GM23338 (cell line): ENCODE results near the gene DUSP6. TPM values are rescaled to one million over a fixed set of nuclear protein-coding genes. Genes with fewer than 3 reads are reported as not detected.

Experiments
- ATAC-seq: fragments of 200-7000 bp; cut with Tn5 transposase; 3 replicates; pipeline ENCODE4 v1.9.1; 2020
- DNase-seq: peaks from one replicate; pipeline ENCODE4 v3.0.0-alpha.2; 2015; ENCODE audit warnings: low spot score
- H2AFZ ChIP-seq: fragments of 200-600 bp; sonication (generic); 2 replicates; pipeline ENCODE4 v1.8.0; 2016; ENCODE audit warnings: antibody characterized with exemption, mild to moderate bottlenecking, moderate library complexity
- H3F3A ChIP-seq: fragments of 200-600 bp; sonication (generic); replicated peaks from 2 replicates; pipeline ENCODE4 v1.8.0; 2017; ENCODE audit warnings: antibody characterized with exemption, mixed run types, low read depth
- H3K27ac ChIP-seq: fragments of 200-600 bp; sonication (generic); 2 replicates; pipeline ENCODE4 v1.6.1; 2016; ENCODE audit warnings: low read depth
- H3K27me3 ChIP-seq: fragments of 200-600 bp; sonication (generic); 2 replicates; pipeline ENCODE4 v1.8.0; 2016; ENCODE audit warnings: mild to moderate bottlenecking, mixed run types, moderate library complexity; ENCODE audit not compliant: insufficient read depth
- H3K36me3 ChIP-seq: fragments of 200-600 bp; sonication (generic); 2 replicates; pipeline ENCODE4 v1.8.0; 2016; ENCODE audit warnings: mild to moderate bottlenecking; ENCODE audit not compliant: insufficient read depth
- H3K4me1 ChIP-seq: fragments of 200-600 bp; sonication (generic); 2 replicates; pipeline ENCODE4 v1.8.0; 2016; ENCODE audit warnings: mild to moderate bottlenecking, moderate library complexity; ENCODE audit not compliant: insufficient read depth
- H3K4me2 ChIP-seq: fragments of 200-600 bp; sonication (generic); 2 replicates; pipeline ENCODE4 v1.7.1; 2017; ENCODE audit warnings: mixed run types
- H3K4me3 ChIP-seq: fragments of 200-600 bp; sonication (generic); 2 replicates; pipeline ENCODE4 v1.6.1; 2016; ENCODE audit warnings: mixed run types
- H3K79me2 ChIP-seq: fragments of 200-600 bp; sonication (generic); replicated peaks from 2 replicates; pipeline ENCODE4 v1.8.0; 2017; ENCODE audit warnings: mild to moderate bottlenecking; ENCODE audit not compliant: insufficient read depth
- H3K9me2 ChIP-seq: fragments of 200-600 bp; sonication (generic); 2 replicates; pipeline ENCODE4 v1.8.0; 2017; ENCODE audit not compliant: insufficient read depth
- H4K20me1 ChIP-seq: fragments of 200-600 bp; sonication (generic); replicated peaks from 2 replicates; pipeline ENCODE4 v1.8.0; 2017; ENCODE audit warnings: mild to moderate bottlenecking; ENCODE audit not compliant: insufficient read depth
- H3K27ac Mint-ChIP-seq: 2 replicates; pipeline ENCODE4 v1.8.0; 2020; ENCODE audit warnings: inconsistent platforms, mild to moderate bottlenecking, moderate library complexity, mixed read lengths
- H3K27me3 Mint-ChIP-seq: 3 replicates; pipeline ENCODE4 v1.8.0; 2022; ENCODE audit warnings: low read depth, mild to moderate bottlenecking, moderate library complexity, mixed read lengths, inconsistent platforms; ENCODE audit not compliant: insufficient read depth, poor library complexity
- H3K36me3 Mint-ChIP-seq: 3 replicates; pipeline ENCODE4 v1.8.0; 2021; ENCODE audit warnings: low read depth, mild to moderate bottlenecking, inconsistent platforms, moderate library complexity, mixed read lengths
- H3K4me1 Mint-ChIP-seq: 3 replicates; pipeline ENCODE4 v1.8.0; 2020; ENCODE audit warnings: mild to moderate bottlenecking, inconsistent platforms, mixed read lengths
- H3K4me3 Mint-ChIP-seq: 3 replicates; pipeline ENCODE4 v1.8.0; 2021; ENCODE audit warnings: moderate library complexity, mild to moderate bottlenecking, inconsistent platforms, mixed read lengths
- H3K9me3 Mint-ChIP-seq: 3 replicates; pipeline ENCODE4 v1.8.0; 2020; ENCODE audit warnings: moderate library complexity, mild to moderate bottlenecking, inconsistent platforms, mixed read lengths
- CREB1 ChIP-seq: fragments of 250-450 bp; sonication (Bioruptor Pico); IDR thresholded peaks from 2 replicates; pipeline ENCODE4 v1.5.0; 2020; ENCODE audit warnings: low read depth, mild to moderate bottlenecking, moderate library complexity
- EZH2 ChIP-seq: fragments of 200-600 bp; sonication (generic); IDR thresholded peaks from one replicate; pipeline ENCODE4 v1.8.0; 2017; ENCODE audit warnings: antibody characterized with exemption, mild to moderate bottlenecking, low read depth; ENCODE audit not compliant: unreplicated experiment
- EZH2phosphoT487 ChIP-seq: fragments of 200-600 bp; sonication (generic); IDR thresholded peaks from one replicate; pipeline ENCODE4 v1.8.1; 2018; ENCODE audit warnings: antibody characterized with exemption; ENCODE audit not compliant: unreplicated experiment
- JUNB ChIP-seq: IDR thresholded peaks from one replicate; pipeline ENCODE4 v1.6.1; 2016; ENCODE audit warnings: antibody characterized with exemption; ENCODE audit not compliant: unreplicated experiment
- NANOG ChIP-seq: IDR thresholded peaks from 2 replicates; pipeline ENCODE4 v1.6.1; 2016; ENCODE audit warnings: antibody characterized with exemption, borderline replicate concordance
- POLR2AphosphoS5 ChIP-seq: IDR thresholded peaks from 2 replicates; pipeline ENCODE4 v1.6.1; 2016; ENCODE audit warnings: antibody characterized with exemption, low read depth
- STAT1 ChIP-seq: IDR thresholded peaks from one replicate; pipeline ENCODE4 v1.6.1; 2016; ENCODE audit warnings: antibody characterized with exemption; ENCODE audit not compliant: unreplicated experiment
- ZNF114 ChIP-seq: fragments of 250-450 bp; sonication (Bioruptor Pico); IDR thresholded peaks from 2 replicates; pipeline ENCODE4 v1.5.0; 2020; ENCODE audit warnings: mild to moderate bottlenecking, moderate library complexity
- ZNF331 ChIP-seq: fragments of 250-450 bp; sonication (Bioruptor Pico); IDR thresholded peaks from 2 replicates; pipeline ENCODE4 v1.5.0; 2020; ENCODE audit warnings: low read depth, mild to moderate bottlenecking, moderate library complexity
- polyA plus RNA-seq: library from polyadenylated mRNA; unstranded; fragments of >200 nt; fragmentation: Nextera tagmentation; extraction: Ambion mirVana; gene quantifications from 2 replicates; pipeline ENCODE4 v1.2.1, GENCODE V29; 2016
- total RNA-seq: library from RNA; depleted of rRNA; stranded (reverse); fragments of >200 nt; shearing (Covaris generic); gene quantifications from 2 replicates; pipeline ENCODE4 v1.2.3, GENCODE V29; 2014
- TF ChIP-seq, protein P1 (sequence below): IDR thresholded peaks from 2 replicates; pipeline ENCODE4 v1.6.1; 2016; ENCODE audit warnings: antibody characterized with exemption
- TF ChIP-seq, protein P2 (sequence below): fragments of 250-450 bp; sonication (Bioruptor Pico); IDR thresholded peaks from 2 replicates; pipeline ENCODE4 v1.5.0; 2020; ENCODE audit warnings: mild to moderate bottlenecking, moderate library complexity
- TF ChIP-seq, protein P3 (sequence below): IDR thresholded peaks from one replicate; pipeline ENCODE4 v1.6.1; 2018; ENCODE audit warnings: antibody characterized with exemption; ENCODE audit not compliant: unreplicated experiment
- TF ChIP-seq, protein P4 (sequence below), 2 experiments: fragments of 200-600 bp in 1 of 2; sonication (generic) in 1 of 2; conservative IDR thresholded peaks; 2 replicates each; pipeline versions ENCODE4 v1.5.1 to v1.6.1; 2016 to 2017; ENCODE audit warnings: antibody characterized with exemption in 2 of 2, low read depth in 2 of 2, mild to moderate bottlenecking in 2 of 2, moderate library complexity in 1 of 2

Gene DUSP6
- total and polyA plus RNA-seq, 2 experiments from 2014 or later, result 117 to 191 TPM

DNA sequence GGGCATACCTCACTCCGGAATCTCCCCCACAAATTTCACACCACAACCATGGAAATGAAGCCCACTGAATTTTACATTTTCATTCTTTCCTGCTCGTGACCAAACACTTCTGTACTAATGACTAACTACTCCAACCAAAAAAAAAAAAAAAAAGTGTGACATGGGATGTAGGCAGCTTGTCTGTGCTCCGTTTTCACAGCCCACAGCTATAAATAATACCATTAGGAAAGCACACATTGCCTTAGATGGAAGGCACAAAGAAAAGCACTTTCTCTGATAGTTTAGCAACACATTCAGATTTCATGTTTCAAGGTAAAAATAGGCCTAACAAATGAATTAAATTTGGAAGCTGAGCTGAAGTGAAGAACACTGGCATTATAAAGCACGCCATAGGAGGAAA is 42.5 kb downstream of the DUSP6 start:
- no peak overlapping the region for H3K4me3 Mint-ChIP-seq
- H3K27me3 Mint-ChIP-seq, result peaks cover 3% of the 10 kb centered on the region
- Histone ChIP-seq H3K9me2 (no peaks in the 10 kb centered on the region; the same call in 1 of the 2 replicates), H3K4me1 (peaks cover 9% of the 10 kb centered on the region; the same call in 1 of the 2 replicates), H3F3A (no peaks in the 10 kb centered on the region), H3K27ac (no peak overlapping the region), H3K79me2 (no peaks in the 10 kb centered on the region), H3K4me2 (no peak overlapping the region), H4K20me1 (no peaks in the 10 kb centered on the region), H3K36me3 (no peaks in the 10 kb centered on the region), H3K4me3 (no peak overlapping the region), H2AFZ (no peak overlapping the region), H3K27me3 (no peaks in the 10 kb centered on the region)
- H3K9me3 Mint-ChIP-seq, result no peaks in the 10 kb centered on the region
- no peak for DNase-seq
- ATAC-seq, result no peak
- TF ChIP-seq STAT1 (no peak), POLR2AphosphoS5 (no peak), EZH2 (no peak), EZH2phosphoT487 (no peak), ZNF331 (CRISPR knock-in tag) (no peak), NANOG (no peak), JUNB (no peak), CREB1 (no peak), ZNF114 (CRISPR knock-in tag) (no peak)
- TF ChIP-seq, protein P1, sequence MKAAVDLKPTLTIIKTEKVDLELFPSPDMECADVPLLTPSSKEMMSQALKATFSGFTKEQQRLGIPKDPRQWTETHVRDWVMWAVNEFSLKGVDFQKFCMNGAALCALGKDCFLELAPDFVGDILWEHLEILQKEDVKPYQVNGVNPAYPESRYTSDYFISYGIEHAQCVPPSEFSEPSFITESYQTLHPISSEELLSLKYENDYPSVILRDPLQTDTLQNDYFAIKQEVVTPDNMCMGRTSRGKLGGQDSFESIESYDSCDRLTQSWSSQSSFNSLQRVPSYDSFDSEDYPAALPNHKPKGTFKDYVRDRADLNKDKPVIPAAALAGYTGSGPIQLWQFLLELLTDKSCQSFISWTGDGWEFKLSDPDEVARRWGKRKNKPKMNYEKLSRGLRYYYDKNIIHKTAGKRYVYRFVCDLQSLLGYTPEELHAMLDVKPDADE, result no peak
- TF ChIP-seq, protein P2, sequence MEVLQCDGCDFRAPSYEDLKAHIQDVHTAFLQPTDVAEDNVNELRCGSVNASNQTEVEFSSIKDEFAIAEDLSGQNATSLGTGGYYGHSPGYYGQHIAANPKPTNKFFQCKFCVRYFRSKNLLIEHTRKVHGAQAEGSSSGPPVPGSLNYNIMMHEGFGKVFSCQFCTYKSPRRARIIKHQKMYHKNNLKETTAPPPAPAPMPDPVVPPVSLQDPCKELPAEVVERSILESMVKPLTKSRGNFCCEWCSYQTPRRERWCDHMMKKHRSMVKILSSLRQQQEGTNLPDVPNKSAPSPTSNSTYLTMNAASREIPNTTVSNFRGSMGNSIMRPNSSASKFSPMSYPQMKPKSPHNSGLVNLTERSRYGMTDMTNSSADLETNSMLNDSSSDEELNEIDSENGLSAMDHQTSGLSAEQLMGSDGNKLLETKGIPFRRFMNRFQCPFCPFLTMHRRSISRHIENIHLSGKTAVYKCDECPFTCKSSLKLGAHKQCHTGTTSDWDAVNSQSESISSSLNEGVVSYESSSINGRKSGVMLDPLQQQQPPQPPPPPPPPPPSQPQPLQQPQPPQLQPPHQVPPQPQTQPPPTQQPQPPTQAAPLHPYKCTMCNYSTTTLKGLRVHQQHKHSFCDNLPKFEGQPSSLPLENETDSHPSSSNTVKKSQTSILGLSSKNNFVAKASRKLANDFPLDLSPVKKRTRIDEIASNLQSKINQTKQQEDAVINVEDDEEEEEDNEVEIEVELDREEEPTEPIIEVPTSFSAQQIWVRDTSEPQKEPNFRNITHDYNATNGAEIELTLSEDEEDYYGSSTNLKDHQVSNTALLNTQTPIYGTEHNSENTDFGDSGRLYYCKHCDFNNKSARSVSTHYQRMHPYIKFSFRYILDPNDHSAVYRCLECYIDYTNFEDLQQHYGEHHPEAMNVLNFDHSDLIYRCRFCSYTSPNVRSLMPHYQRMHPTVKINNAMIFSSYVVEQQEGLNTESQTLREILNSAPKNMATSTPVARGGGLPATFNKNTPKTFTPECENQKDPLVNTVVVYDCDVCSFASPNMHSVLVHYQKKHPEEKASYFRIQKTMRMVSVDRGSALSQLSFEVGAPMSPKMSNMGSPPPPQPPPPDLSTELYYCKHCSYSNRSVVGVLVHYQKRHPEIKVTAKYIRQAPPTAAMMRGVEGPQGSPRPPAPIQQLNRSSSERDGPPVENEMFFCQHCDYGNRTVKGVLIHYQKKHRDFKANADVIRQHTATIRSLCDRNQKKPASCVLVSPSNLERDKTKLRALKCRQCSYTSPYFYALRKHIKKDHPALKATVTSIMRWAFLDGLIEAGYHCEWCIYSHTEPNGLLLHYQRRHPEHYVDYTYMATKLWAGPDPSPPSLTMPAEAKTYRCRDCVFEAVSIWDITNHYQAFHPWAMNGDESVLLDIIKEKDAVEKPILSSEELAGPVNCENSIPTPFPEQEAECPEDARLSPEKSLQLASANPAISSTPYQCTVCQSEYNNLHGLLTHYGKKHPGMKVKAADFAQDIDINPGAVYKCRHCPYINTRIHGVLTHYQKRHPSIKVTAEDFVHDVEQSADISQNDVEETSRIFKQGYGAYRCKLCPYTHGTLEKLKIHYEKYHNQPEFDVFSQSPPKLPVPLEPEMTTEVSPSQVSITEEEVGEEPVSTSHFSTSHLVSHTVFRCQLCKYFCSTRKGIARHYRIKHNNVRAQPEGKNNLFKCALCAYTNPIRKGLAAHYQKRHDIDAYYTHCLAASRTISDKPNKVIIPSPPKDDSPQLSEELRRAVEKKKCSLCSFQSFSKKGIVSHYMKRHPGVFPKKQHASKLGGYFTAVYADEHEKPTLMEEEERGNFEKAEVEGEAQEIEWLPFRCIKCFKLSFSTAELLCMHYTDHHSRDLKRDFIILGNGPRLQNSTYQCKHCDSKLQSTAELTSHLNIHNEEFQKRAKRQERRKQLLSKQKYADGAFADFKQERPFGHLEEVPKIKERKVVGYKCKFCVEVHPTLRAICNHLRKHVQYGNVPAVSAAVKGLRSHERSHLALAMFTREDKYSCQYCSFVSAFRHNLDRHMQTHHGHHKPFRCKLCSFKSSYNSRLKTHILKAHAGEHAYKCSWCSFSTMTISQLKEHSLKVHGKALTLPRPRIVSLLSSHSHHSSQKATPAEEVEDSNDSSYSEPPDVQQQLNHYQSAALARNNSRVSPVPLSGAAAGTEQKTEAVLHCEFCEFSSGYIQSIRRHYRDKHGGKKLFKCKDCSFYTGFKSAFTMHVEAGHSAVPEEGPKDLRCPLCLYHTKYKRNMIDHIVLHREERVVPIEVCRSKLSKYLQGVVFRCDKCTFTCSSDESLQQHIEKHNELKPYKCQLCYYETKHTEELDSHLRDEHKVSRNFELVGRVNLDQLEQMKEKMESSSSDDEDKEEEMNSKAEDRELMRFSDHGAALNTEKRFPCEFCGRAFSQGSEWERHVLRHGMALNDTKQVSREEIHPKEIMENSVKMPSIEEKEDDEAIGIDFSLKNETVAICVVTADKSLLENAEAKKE (CRISPR knock-in tag), result no peak
- TF ChIP-seq, protein P3, sequence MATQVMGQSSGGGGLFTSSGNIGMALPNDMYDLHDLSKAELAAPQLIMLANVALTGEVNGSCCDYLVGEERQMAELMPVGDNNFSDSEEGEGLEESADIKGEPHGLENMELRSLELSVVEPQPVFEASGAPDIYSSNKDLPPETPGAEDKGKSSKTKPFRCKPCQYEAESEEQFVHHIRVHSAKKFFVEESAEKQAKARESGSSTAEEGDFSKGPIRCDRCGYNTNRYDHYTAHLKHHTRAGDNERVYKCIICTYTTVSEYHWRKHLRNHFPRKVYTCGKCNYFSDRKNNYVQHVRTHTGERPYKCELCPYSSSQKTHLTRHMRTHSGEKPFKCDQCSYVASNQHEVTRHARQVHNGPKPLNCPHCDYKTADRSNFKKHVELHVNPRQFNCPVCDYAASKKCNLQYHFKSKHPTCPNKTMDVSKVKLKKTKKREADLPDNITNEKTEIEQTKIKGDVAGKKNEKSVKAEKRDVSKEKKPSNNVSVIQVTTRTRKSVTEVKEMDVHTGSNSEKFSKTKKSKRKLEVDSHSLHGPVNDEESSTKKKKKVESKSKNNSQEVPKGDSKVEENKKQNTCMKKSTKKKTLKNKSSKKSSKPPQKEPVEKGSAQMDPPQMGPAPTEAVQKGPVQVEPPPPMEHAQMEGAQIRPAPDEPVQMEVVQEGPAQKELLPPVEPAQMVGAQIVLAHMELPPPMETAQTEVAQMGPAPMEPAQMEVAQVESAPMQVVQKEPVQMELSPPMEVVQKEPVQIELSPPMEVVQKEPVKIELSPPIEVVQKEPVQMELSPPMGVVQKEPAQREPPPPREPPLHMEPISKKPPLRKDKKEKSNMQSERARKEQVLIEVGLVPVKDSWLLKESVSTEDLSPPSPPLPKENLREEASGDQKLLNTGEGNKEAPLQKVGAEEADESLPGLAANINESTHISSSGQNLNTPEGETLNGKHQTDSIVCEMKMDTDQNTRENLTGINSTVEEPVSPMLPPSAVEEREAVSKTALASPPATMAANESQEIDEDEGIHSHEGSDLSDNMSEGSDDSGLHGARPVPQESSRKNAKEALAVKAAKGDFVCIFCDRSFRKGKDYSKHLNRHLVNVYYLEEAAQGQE, result no peak
- TF ChIP-seq, protein P4, sequence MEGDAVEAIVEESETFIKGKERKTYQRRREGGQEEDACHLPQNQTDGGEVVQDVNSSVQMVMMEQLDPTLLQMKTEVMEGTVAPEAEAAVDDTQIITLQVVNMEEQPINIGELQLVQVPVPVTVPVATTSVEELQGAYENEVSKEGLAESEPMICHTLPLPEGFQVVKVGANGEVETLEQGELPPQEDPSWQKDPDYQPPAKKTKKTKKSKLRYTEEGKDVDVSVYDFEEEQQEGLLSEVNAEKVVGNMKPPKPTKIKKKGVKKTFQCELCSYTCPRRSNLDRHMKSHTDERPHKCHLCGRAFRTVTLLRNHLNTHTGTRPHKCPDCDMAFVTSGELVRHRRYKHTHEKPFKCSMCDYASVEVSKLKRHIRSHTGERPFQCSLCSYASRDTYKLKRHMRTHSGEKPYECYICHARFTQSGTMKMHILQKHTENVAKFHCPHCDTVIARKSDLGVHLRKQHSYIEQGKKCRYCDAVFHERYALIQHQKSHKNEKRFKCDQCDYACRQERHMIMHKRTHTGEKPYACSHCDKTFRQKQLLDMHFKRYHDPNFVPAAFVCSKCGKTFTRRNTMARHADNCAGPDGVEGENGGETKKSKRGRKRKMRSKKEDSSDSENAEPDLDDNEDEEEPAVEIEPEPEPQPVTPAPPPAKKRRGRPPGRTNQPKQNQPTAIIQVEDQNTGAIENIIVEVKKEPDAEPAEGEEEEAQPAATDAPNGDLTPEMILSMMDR (conservative IDR thresholded peaks at IDR 0.05; ENCODE audit: low read depth in 2 of 2), result no peak
- H3K4me1 Mint-ChIP-seq, result peaks cover 20% of the 10 kb centered on the region
- no peaks in the 10 kb centered on the region for H3K36me3 Mint-ChIP-seq
- H3K27ac Mint-ChIP-seq, result no peak overlapping the region
